GM21529 (cell line): ENCODE results near the gene FAM193B.
A peak's percentile ranks its signal among the peaks of the same experiment; 100 is the strongest.

ENCODE experiments used
- ATAC-seq: cut with Tn5 transposase; IDR thresholded peaks from one replicate; pipeline ENCODE4 v1.9.1; 2021; ENCODE audit not compliant: unreplicated experiment

Gene FAM193B

GRCh38 chr5:177501874-177502678, 52.3 kb downstream of the FAM193B start:
- ATAC-seq = no peak

GRCh38 chr5:177500685-177501522, 53.5 kb downstream of the FAM193B start:
- ATAC-seq = peak; percentile 28

- ATAC-seq = no peak
Measured at GRCh38 chr5:177499842-177500241, 54.5 kb downstream of the FAM193B start.

GRCh38 chr5:177498013-177498787, 56.2 kb downstream of the FAM193B start:
- ATAC-seq = peak; percentile 10

GRCh38 chr5:177497292-177498012, 56.9 kb downstream of the FAM193B start, which contains the start of gene PDLIM7:
TSS of gene PDLIM7 (minus strand) at chr5:177497604. CDS start at chr5:177496512, 1,092 bp downstream.
- peak; percentile 73 for ATAC-seq

- ATAC-seq = no peak
Measured at GRCh38 chr5:177496727-177497291, 57.6 kb downstream of the FAM193B start.

GRCh38 chr5:177496070-177496726, 58.2 kb downstream of the FAM193B start:
- no peak for ATAC-seq

- ATAC-seq = no peak
Measured at GRCh38 chr5:177495243-177496060, 58.9 kb downstream of the FAM193B start.

GRCh38 chr5:177494346-177495195, 59.8 kb downstream of the FAM193B start:
- no peak for ATAC-seq

GRCh38 chr5:177493795-177494345, 60.5 kb downstream of the FAM193B start:
- ATAC-seq = no peak

GRCh38 chr5:177492841-177493240, 61.5 kb downstream of the FAM193B start:
- no peak for ATAC-seq

- no peak for ATAC-seq
Measured at GRCh38 chr5:177491983-177492746, 62.2 kb downstream of the FAM193B start.

- ATAC-seq = no peak
Measured at GRCh38 chr5:177491429-177491945, 62.9 kb downstream of the FAM193B start.

GRCh38 chr5:177490992-177491391, 63.4 kb downstream of the FAM193B start:
- ATAC-seq = no peak

- no peak for ATAC-seq
Measured at GRCh38 chr5:177490311-177490991, 63.9 kb downstream of the FAM193B start.

GRCh38 chr5:177489119-177489716, 65.1 kb downstream of the FAM193B start:
- no peak for ATAC-seq
